OCI-LY7 (cell line): ENCODE measurements around the gene ENKUR.

Experiments used
- EZH2phosphoT487 ChIP-seq: fragments of 200-600 bp; sonication (generic); IDR thresholded peaks from 2 replicates; pipeline ENCODE4 v1.6.1; 2018; ENCODE audit warnings: low read depth, borderline replicate concordance, mild to moderate bottlenecking, mixed run types, antibody characterized with exemption, low read length, moderate library complexity, mixed read lengths
- TF ChIP-seq, protein P1 (sequence below): fragments of 200-600 bp; sonication (generic); conservative IDR thresholded peaks from 2 replicates; pipeline ENCODE4 v1.5.1; 2014; ENCODE audit warnings: mild to moderate bottlenecking, antibody characterized with exemption, low read length, moderate library complexity, mixed read lengths

DNA sequence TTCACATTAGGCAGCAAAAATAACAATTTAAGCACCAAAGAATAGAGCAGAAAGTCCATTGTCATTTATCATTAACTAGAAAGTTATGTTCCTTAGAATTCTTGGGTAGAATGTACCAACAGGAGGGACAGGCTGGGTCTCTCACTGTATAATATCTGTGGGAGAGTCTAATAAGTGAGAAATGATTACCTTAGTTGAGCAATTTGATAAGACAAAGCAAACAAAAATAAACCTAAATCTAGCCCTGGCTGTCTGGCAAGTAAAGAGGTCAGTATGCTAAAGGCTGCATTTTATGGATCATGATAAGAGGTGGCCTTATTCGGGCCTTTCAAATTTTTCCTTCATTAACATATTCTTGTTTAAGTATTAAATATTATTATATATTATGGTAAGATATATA, 36.1 kb upstream of the ENKUR start:
- TF ChIP-seq, protein P1, sequence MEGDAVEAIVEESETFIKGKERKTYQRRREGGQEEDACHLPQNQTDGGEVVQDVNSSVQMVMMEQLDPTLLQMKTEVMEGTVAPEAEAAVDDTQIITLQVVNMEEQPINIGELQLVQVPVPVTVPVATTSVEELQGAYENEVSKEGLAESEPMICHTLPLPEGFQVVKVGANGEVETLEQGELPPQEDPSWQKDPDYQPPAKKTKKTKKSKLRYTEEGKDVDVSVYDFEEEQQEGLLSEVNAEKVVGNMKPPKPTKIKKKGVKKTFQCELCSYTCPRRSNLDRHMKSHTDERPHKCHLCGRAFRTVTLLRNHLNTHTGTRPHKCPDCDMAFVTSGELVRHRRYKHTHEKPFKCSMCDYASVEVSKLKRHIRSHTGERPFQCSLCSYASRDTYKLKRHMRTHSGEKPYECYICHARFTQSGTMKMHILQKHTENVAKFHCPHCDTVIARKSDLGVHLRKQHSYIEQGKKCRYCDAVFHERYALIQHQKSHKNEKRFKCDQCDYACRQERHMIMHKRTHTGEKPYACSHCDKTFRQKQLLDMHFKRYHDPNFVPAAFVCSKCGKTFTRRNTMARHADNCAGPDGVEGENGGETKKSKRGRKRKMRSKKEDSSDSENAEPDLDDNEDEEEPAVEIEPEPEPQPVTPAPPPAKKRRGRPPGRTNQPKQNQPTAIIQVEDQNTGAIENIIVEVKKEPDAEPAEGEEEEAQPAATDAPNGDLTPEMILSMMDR, result no peak
- no peak for TF ChIP-seq EZH2phosphoT487
